SK-N-SH (cell line): ENCODE measurements around the gene NCKAP5L. TPM values are rescaled to one million over a fixed set of nuclear protein-coding genes. Genes with fewer than 3 reads are reported as not detected.
"Not testable (repeated sequence)": the region's sequence is repeated elsewhere in the genome, so short reads cannot be mapped to it uniquely, and the experiment has no call there.

Source experiments
- CTCF ChIA-PET: fragments of 300-600, 350-600 bp; formaldehyde crosslinking; extraction: SDS; loops from one replicate; lab custom pipeline; 2021; lab: Yijun Ruan, JAX
- POLR2A ChIA-PET: fragments of 350-600 bp; sonication (Branson Sonifier 250); formaldehyde crosslinking; extraction: SDS; loops from one replicate; lab custom pipeline; 2020; ENCODE audit warnings: antibody characterized with exemption, inconsistent platforms; lab: Yijun Ruan, JAX
- DNase-seq: peaks from one replicate; pipeline ENCODE4 v3.0.0; 2012
- H2AFZ ChIP-seq: fragments of 200-600 bp; sonication (generic); 2 replicates; pipeline ENCODE4 v1.8.1; 2016; ENCODE audit warnings: antibody characterized with exemption, mild to moderate bottlenecking, low read depth
- H3F3A ChIP-seq: fragments of 200-600 bp; sonication (generic); replicated peaks from 2 replicates; pipeline ENCODE3; 2016; ENCODE audit warnings: antibody characterized with exemption, mild to moderate bottlenecking; ENCODE audit not compliant: insufficient read depth
- H3K27ac ChIP-seq, 2 experiments: fragments of 200-500 bp in 1 of 2; fragments of 200-600 bp in 1 of 2; sonication (Bioruptor generic) in 1 of 2; sonication (generic), shearing (Covaris generic) in 1 of 2; 2 replicates each; pipeline versions ENCODE4 v1.5.1 to v1.6.1; 2014 to 2016; ENCODE audit warnings: low read depth in 2 of 2, inconsistent platforms in 1 of 2, low read length in 1 of 2, mild to moderate bottlenecking in 1 of 2, mixed read lengths in 1 of 2
- H3K27me3 ChIP-seq: fragments of 200-600 bp; sonication (generic), shearing (Covaris generic); 2 replicates; pipeline ENCODE4 v1.6.1; 2016; ENCODE audit warnings: mixed run types; ENCODE audit not compliant: insufficient read depth
- H3K36me3 ChIP-seq, 2 experiments: fragments of 200-500 bp in 1 of 2; fragments of 200-600 bp in 1 of 2; sonication (Bioruptor generic) in 1 of 2; sonication (generic) in 1 of 2; replicated peaks in 1 of 2; 2 replicates each; pipeline versions ENCODE3 to v1.5.1; 2014 to 2016; ENCODE audit warnings: low read length in 1 of 2, mild to moderate bottlenecking in 1 of 2; ENCODE audit not compliant: insufficient read depth in 2 of 2, control insufficient read depth in 1 of 2
- H3K4me1 ChIP-seq, 2 experiments: fragments of 200-500 bp in 1 of 2; fragments of 200-600 bp in 1 of 2; sonication (Bioruptor generic) in 1 of 2; sonication (generic), shearing (Covaris generic) in 1 of 2; 2 replicates each; pipeline versions ENCODE4 v1.5.1 to v1.6.1; 2014 to 2016; ENCODE audit warnings: low read depth in 1 of 2, low read length in 1 of 2, mixed run types in 1 of 2; ENCODE audit not compliant: insufficient read depth in 2 of 2, control insufficient read depth in 1 of 2
- H3K4me2 ChIP-seq: fragments of 200-600 bp; sonication (generic), shearing (Covaris generic); 2 replicates; pipeline ENCODE4 v1.6.1; 2017; ENCODE audit warnings: mixed run types
- H3K4me3 ChIP-seq, 2 experiments: fragments of 200-500 bp in 1 of 2; fragments of 200-600 bp in 1 of 2; sonication (Bioruptor generic) in 1 of 2; sonication (generic), shearing (Covaris generic) in 1 of 2; 2 replicates each; pipeline versions ENCODE4 v1.5.1 to v1.8.1; 2014 to 2016; ENCODE audit warnings: low read depth in 2 of 2, inconsistent platforms in 1 of 2, low read length in 1 of 2, mild to moderate bottlenecking in 1 of 2, mixed read lengths in 1 of 2, moderate library complexity in 1 of 2
- H3K79me2 ChIP-seq: fragments of 200-600 bp; sonication (generic); 2 replicates; pipeline ENCODE4 v1.8.1; 2017; ENCODE audit warnings: mild to moderate bottlenecking; ENCODE audit not compliant: insufficient read depth
- H3K9ac ChIP-seq: fragments of 200-600 bp; sonication (generic); 2 replicates; pipeline ENCODE4 v1.6.1; 2017; ENCODE audit warnings: mixed run types
- H3K9me2 ChIP-seq: fragments of 200-600 bp; sonication (generic); 2 replicates; pipeline ENCODE4 v1.6.1; 2017; ENCODE audit warnings: mixed run types
- H3K9me3 ChIP-seq: fragments of 200-600 bp; sonication (generic); 2 replicates; pipeline ENCODE4 v1.6.1; 2017; ENCODE audit warnings: mixed run types, mild to moderate bottlenecking, moderate library complexity
- H4K20me1 ChIP-seq: fragments of 200-600 bp; sonication (generic); 2 replicates; pipeline ENCODE4 v1.6.1; 2017; ENCODE audit warnings: mild to moderate bottlenecking, mixed run types; ENCODE audit not compliant: insufficient read depth
- GATA2 ChIP-seq: sonication (generic); formaldehyde crosslinking; IDR thresholded peaks from 2 replicates; pipeline ENCODE4 v1.5.0; 2020; ENCODE audit warnings: mild to moderate bottlenecking, missing genetic modification reagents
- MXI1 ChIP-seq: IDR thresholded peaks from 2 replicates; pipeline ENCODE4 v1.6.1; 2012; ENCODE audit warnings: mild to moderate bottlenecking, low read depth, low read length, improper control_type of control experiment
- NFIC ChIP-seq: IDR thresholded peaks from 2 replicates; pipeline ENCODE4 v1.4.0; 2012; ENCODE audit warnings: borderline replicate concordance
- RFX5 ChIP-seq: IDR thresholded peaks from 2 replicates; pipeline ENCODE4 v1.6.1; 2012; ENCODE audit warnings: mild to moderate bottlenecking, improper control_type of control experiment, low read length
- SMC3 ChIP-seq: IDR thresholded peaks from 2 replicates; pipeline ENCODE4 v1.6.1; 2012; ENCODE audit warnings: low read depth, low read length, improper control_type of control experiment
- TCF12 ChIP-seq: IDR thresholded peaks from 2 replicates; pipeline ENCODE4 v1.4.0; 2012
- TEAD4 ChIP-seq: IDR thresholded peaks from 2 replicates; pipeline ENCODE4 v1.4.0; 2012; ENCODE audit warnings: mild to moderate bottlenecking, borderline replicate concordance; ENCODE audit not compliant: insufficient read depth
- YY1 ChIP-seq: IDR thresholded peaks from 2 replicates; pipeline ENCODE4 v1.4.0; 2012; ENCODE audit warnings: low read depth, mild to moderate bottlenecking
- WGBS: methylation state at CpG from one replicate; pipeline ENCODE4 v1.1.6; 2017; ENCODE audit warnings: low lambda C conversion rate; 5-methylcytosine and 5-hydroxymethylcytosine counted together
- polyA plus RNA-seq, 3 experiments: library from polyadenylated mRNA; depleted of rRNA; stranded (reverse); fragments of >200 nt; gene quantifications; 2 replicates each; pipeline ENCODE4 v1.2.3, GENCODE V29; 2012
- TF ChIP-seq, protein P1 (sequence below): IDR thresholded peaks from 2 replicates; pipeline ENCODE4 v1.6.1; 2012; ENCODE audit warnings: mild to moderate bottlenecking, low read depth, low read length, moderate library complexity
- TF ChIP-seq, protein P2 (sequence below): IDR thresholded peaks from 2 replicates; pipeline ENCODE4 v1.4.0; 2012; ENCODE audit warnings: low read depth, borderline replicate concordance
- TF ChIP-seq, protein P3 (sequence below): IDR thresholded peaks from 2 replicates; pipeline ENCODE4; 2012
- TF ChIP-seq, protein P4 (sequence below): fragments of 150-350 bp; IDR thresholded peaks from 2 replicates; pipeline ENCODE4 v1.6.1; 2016; ENCODE audit warnings: mild to moderate bottlenecking, low read depth, low read length
- TF ChIP-seq, protein P5 (sequence below): fragments of 200-600 bp; sonication (generic); IDR thresholded peaks from 2 replicates; pipeline ENCODE4 v1.6.1; 2017; ENCODE audit warnings: antibody characterized with exemption, mild to moderate bottlenecking, moderate library complexity

NCKAP5L gene
- polyA plus RNA-seq, 1 of the 3 experiments (the other 2 are of a cell fraction), result 8.9 TPM

DNA sequence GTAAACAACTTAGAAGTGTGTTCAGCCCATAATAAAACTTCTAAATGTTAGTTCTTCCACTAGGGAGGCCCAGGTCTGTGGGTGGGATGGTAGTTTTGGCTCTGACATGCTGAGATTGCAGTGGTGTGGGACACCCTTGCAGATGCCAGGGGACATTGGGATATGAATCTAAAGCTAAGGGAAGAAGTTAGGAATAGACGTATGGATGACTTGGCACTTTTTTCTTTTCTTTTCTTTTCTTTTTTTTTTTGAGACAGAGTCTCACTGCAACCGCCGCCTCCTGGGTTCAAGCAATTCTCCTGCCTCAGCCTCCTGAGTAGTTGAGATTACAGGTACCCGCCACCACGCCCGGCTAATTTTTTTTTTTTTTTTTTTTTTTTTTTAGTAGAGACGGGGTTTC lies 55.1 kb downstream of the NCKAP5L start:
- H3K4me2 ChIP-seq, H3K9me3 ChIP-seq, H2AFZ ChIP-seq, H3K4me3 ChIP-seq, H4K20me1 ChIP-seq, H3K9ac ChIP-seq, H3K27ac ChIP-seq, H3K4me1 ChIP-seq, H3K9me2 ChIP-seq, H3K27me3 ChIP-seq, H3K79me2 ChIP-seq, H3K36me3 ChIP-seq, DNase-seq: not testable (repeated sequence)
- H3F3A ChIP-seq, result peaks cover 15% of the 10 kb centered on the region
- ChIA-PET CTCF (interaction anchor here (1.6 to 2.3 kb wide), 2 partner anchors 11 to 66 kb away, joined by 6 to 14 read pairs; no protein-coding TSS in a partner anchor), POLR2A (interaction anchor here (0.7 kb wide), 1 partner anchor 66 kb away, joined by 3 read pairs; no protein-coding TSS in a partner anchor)
- WGBS, result 97% methylated on average over 7 of the region's 7 CpGs

DNA sequence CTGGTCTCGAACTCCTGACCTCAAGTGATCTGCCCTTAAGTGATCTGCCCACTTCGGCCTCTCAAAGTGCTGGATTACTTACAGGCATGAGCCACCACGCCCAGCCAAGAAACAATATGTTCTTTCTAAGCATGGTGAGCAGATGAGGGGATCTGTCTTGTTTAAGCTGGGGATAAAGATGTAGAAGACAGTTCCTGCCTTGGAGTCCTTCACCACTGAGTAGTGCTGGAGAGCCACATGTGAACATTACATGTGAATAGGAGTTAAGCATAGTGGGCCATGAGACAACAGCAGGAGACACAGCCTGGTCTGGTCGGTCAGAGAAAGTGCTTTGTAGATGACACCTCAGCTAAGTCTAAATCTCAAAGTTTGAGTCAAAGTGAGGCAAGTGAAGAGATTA lies 60.9 kb downstream of the NCKAP5L start:
- ChIA-PET CTCF (interaction anchor here (0.9 to 3.7 kb wide), 6 partner anchors 10 to 130 kb away, joined by 3 to 15 read pairs (median 6); partner anchors contain the start of gene TMBIM6), POLR2A (no interaction called here)
- WGBS, result 79% methylated on average over 4 of the region's 4 CpGs

DNA sequence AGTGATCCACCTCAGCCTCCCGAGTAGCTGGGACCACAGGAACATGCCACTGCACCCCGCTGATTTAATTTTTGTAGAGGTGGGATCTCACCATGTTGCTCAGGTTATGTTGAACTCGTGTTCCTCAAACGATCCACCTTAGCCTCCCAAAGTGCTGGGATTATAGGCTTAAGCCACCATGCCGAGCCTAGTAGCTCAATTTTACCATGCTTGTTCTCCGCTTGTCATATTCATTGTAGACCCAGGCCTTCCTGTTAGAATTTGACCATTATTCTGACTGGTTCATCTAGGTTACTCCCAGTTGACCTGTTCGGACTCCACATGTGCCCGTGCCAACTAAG lies 62.1 kb downstream of the NCKAP5L start:
- H3K27ac ChIP-seq, result no peak overlapping the region
- POLR2A ChIA-PET, result no interaction called here
- CTCF ChIA-PET, result interaction anchor here (1.0 to 3.7 kb wide), 3 partner anchors 9 to 73 kb away, joined by 3 to 15 read pairs (median 9); no protein-coding TSS in a partner anchor
- H3K9ac ChIP-seq, result no peak overlapping the region
- no peak overlapping the region for H2AFZ ChIP-seq
- 85% methylated on average over 8 of the region's 8 CpGs for WGBS
- no peaks in the 10 kb centered on the region for H3K9me2 ChIP-seq
- no peaks in the 10 kb centered on the region for H3K4me1 ChIP-seq
- no peak for DNase-seq
- peaks cover 4% of the 10 kb centered on the region; the same call in 1 of the 2 replicates for H3K79me2 ChIP-seq
- peaks cover 37 to 39% of the 10 kb centered on the region in 2 experiments for H3K36me3 ChIP-seq
- no peaks in the 10 kb centered on the region for H3K27me3 ChIP-seq
- peaks cover 7% of the 10 kb centered on the region; the same call in 1 of the 2 replicates for H4K20me1 ChIP-seq
- no peak overlapping the region for H3K4me3 ChIP-seq
- H3K9me3 ChIP-seq, result no peaks in the 10 kb centered on the region
- H3K4me2 ChIP-seq, result no peak overlapping the region
- H3F3A ChIP-seq, result peaks cover 32% of the 10 kb centered on the region
- TF ChIP-seq, protein P1, sequence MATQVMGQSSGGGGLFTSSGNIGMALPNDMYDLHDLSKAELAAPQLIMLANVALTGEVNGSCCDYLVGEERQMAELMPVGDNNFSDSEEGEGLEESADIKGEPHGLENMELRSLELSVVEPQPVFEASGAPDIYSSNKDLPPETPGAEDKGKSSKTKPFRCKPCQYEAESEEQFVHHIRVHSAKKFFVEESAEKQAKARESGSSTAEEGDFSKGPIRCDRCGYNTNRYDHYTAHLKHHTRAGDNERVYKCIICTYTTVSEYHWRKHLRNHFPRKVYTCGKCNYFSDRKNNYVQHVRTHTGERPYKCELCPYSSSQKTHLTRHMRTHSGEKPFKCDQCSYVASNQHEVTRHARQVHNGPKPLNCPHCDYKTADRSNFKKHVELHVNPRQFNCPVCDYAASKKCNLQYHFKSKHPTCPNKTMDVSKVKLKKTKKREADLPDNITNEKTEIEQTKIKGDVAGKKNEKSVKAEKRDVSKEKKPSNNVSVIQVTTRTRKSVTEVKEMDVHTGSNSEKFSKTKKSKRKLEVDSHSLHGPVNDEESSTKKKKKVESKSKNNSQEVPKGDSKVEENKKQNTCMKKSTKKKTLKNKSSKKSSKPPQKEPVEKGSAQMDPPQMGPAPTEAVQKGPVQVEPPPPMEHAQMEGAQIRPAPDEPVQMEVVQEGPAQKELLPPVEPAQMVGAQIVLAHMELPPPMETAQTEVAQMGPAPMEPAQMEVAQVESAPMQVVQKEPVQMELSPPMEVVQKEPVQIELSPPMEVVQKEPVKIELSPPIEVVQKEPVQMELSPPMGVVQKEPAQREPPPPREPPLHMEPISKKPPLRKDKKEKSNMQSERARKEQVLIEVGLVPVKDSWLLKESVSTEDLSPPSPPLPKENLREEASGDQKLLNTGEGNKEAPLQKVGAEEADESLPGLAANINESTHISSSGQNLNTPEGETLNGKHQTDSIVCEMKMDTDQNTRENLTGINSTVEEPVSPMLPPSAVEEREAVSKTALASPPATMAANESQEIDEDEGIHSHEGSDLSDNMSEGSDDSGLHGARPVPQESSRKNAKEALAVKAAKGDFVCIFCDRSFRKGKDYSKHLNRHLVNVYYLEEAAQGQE, result no peak
- TF ChIP-seq SMC3, result no peak
- no peak for TF ChIP-seq YY1
- TF ChIP-seq, protein P2, sequence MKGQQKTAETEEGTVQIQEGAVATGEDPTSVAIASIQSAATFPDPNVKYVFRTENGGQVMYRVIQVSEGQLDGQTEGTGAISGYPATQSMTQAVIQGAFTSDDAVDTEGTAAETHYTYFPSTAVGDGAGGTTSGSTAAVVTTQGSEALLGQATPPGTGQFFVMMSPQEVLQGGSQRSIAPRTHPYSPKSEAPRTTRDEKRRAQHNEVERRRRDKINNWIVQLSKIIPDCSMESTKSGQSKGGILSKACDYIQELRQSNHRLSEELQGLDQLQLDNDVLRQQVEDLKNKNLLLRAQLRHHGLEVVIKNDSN, result no peak
- no peak for TF ChIP-seq MXI1
- no peak for TF ChIP-seq RFX5
- TF ChIP-seq, protein P3, sequence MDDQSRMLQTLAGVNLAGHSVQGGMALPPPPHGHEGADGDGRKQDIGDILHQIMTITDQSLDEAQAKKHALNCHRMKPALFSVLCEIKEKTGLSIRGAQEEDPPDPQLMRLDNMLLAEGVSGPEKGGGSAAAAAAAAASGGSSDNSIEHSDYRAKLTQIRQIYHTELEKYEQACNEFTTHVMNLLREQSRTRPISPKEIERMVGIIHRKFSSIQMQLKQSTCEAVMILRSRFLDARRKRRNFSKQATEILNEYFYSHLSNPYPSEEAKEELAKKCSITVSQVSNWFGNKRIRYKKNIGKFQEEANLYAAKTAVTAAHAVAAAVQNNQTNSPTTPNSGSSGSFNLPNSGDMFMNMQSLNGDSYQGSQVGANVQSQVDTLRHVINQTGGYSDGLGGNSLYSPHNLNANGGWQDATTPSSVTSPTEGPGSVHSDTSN, result no peak
- TF ChIP-seq, protein P4, sequence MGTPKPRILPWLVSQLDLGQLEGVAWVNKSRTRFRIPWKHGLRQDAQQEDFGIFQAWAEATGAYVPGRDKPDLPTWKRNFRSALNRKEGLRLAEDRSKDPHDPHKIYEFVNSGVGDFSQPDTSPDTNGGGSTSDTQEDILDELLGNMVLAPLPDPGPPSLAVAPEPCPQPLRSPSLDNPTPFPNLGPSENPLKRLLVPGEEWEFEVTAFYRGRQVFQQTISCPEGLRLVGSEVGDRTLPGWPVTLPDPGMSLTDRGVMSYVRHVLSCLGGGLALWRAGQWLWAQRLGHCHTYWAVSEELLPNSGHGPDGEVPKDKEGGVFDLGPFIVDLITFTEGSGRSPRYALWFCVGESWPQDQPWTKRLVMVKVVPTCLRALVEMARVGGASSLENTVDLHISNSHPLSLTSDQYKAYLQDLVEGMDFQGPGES, result no peak

More for the DNA sequence above, 60.9 kb downstream of the NCKAP5L start:
- H3K27ac ChIP-seq, result no peak overlapping the region
- TF ChIP-seq, protein P5, sequence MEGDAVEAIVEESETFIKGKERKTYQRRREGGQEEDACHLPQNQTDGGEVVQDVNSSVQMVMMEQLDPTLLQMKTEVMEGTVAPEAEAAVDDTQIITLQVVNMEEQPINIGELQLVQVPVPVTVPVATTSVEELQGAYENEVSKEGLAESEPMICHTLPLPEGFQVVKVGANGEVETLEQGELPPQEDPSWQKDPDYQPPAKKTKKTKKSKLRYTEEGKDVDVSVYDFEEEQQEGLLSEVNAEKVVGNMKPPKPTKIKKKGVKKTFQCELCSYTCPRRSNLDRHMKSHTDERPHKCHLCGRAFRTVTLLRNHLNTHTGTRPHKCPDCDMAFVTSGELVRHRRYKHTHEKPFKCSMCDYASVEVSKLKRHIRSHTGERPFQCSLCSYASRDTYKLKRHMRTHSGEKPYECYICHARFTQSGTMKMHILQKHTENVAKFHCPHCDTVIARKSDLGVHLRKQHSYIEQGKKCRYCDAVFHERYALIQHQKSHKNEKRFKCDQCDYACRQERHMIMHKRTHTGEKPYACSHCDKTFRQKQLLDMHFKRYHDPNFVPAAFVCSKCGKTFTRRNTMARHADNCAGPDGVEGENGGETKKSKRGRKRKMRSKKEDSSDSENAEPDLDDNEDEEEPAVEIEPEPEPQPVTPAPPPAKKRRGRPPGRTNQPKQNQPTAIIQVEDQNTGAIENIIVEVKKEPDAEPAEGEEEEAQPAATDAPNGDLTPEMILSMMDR, result no peak
- TF ChIP-seq TCF12 (no peak), TEAD4 (no peak), NFIC (no peak), GATA2 (CRISPR knock-in tag) (no peak)
- H3K4me2 ChIP-seq, result no peak overlapping the region
- H4K20me1 ChIP-seq, result peaks cover 7% of the 10 kb centered on the region; the same call in 1 of the 2 replicates
- no peak overlapping the region for H3K9ac ChIP-seq
- no peak overlapping the region for H2AFZ ChIP-seq
- 0 out of 2 replicates have a peak, but pooled peaks cover 4% of the 10 kb centered on the region for H3K79me2 ChIP-seq
- H3K9me2 ChIP-seq, result no peaks in the 10 kb centered on the region
- DNase-seq, result no peak
- H3K36me3 ChIP-seq, result peaks cover 25 to 27% of the 10 kb centered on the region in 2 experiments
- H3K4me3 ChIP-seq, result no peak overlapping the region
- H3K9me3 ChIP-seq, result no peaks in the 10 kb centered on the region
- peaks cover 27% of the 10 kb centered on the region for H3F3A ChIP-seq
- H3K27me3 ChIP-seq, result no peaks in the 10 kb centered on the region
- no peaks in the 10 kb centered on the region for H3K4me1 ChIP-seq
